HAP-1 (cell line): ENCODE data around the gene RNGTT.

ENCODE experiments used
- DNase-seq, 2 experiments: peaks; one replicate each; pipeline ENCODE4 v3.0.0-alpha.2; 2016 to 2020; ENCODE audit warnings: low spot score in 2 of 2
- H3K27me3 ChIP-seq: fragments of 250-450 bp; sonication (Bioruptor Pico); 2 replicates; pipeline ENCODE4 v1.5.1; 2020; ENCODE audit warnings: low read depth, mild to moderate bottlenecking, moderate library complexity
- H3K36me3 ChIP-seq: fragments of 250-450 bp; sonication (Bioruptor Pico); replicated peaks from 2 replicates; pipeline ENCODE4 v1.5.1; 2020; ENCODE audit warnings: mild to moderate bottlenecking
- H3K4me1 ChIP-seq: fragments of 250-450 bp; sonication (Bioruptor Pico); 2 replicates; pipeline ENCODE4 v1.5.1; 2020; ENCODE audit warnings: mild to moderate bottlenecking
- H3K4me3 ChIP-seq: fragments of 250-450 bp; sonication (Bioruptor Pico); 2 replicates; pipeline ENCODE4 v1.5.1; 2020; ENCODE audit warnings: mild to moderate bottlenecking, moderate library complexity
- H3K9me3 ChIP-seq: fragments of 250-450 bp; sonication (Bioruptor Pico); 2 replicates; pipeline ENCODE4 v1.5.1; 2020; ENCODE audit warnings: mild to moderate bottlenecking, moderate library complexity
- in situ Hi-C: fragments of 300-500 bp; cut with MboI; formaldehyde crosslinking; loops from 3 replicates; pipeline ENCODE4 v1.14.3; 2020; ENCODE audit warnings: low sequenced_read_pairs, inconsistent platforms, mixed read lengths

The RNGTT gene

DNA sequence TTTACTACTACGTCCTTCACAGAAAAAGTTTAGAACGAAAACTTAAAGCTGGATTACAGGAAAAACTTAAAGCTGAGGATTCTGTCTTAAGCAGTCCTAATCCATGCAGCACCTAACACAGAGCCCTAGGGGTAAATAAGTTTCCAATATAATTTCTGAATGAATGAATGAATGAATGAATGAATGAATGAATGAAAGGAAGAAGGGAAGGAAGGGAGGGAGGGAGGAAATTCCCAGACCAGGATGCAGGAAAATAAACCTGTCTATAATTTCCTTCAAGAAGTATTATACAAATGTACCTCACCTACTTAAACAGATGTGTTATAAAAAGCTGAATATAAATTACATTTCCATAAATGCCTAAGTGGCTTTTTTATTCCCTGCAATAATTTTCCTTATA, 83.4 kb downstream of the RNGTT start:
- no peak for DNase-seq
- Histone ChIP-seq H3K9me3 (no peaks in the 10 kb centered on the region; the same call in 1 of the 2 replicates), H3K4me1 (peaks cover 7% of the 10 kb centered on the region; the same call in 1 of the 2 replicates), H3K27me3 (no peaks in the 10 kb centered on the region), H3K4me3 (no peak overlapping the region), H3K36me3 (no peaks in the 10 kb centered on the region)
- in situ Hi-C loops, result no loop called here

DNA sequence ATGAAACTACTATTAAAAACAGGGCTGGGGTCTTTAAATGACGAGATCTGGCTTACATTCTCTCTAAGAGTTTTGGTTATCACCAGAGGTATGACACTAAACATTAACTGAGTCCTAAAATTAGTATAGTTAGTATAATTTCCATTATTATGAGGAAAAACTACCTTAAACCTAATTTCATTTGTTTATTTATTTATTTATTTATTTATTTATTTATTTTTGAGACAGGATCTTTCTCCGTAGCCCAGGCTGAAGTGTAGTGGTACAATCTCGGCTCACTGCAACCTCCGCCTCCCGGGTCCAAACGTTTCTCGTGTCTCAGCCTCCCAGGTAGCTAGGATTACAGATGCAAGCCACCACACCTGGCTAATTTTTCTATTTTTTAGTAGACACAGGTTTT, 85.5 kb downstream of the RNGTT start:
- in situ Hi-C loops, result no loop called here
- peaks cover 7% of the 10 kb centered on the region; the same call in 1 of the 2 replicates for H3K4me1 ChIP-seq
- no peak overlapping the region for H3K4me3 ChIP-seq
- H3K9me3 ChIP-seq, result no peaks in the 10 kb centered on the region
- no peak for DNase-seq
- no peaks in the 10 kb centered on the region for H3K36me3 ChIP-seq
- no peaks in the 10 kb centered on the region for H3K27me3 ChIP-seq

DNA sequence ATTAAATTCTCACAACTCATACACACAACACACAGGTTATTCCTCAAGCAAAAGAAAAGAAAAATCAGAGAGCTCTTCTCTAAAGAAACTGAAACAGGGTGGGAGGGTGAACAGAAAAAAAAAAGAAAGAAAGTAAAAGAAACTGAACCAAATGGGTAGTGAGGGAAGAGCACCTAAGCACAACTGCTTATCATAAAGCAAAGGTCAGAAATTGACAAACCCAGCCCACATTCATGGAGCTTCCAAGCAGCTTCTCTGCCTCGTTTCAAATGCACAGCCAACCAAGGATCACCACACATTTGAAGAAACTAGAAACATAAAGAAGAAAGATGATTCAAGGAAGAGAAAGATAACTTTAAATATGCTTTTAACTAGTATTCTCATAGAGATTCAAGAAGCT, 90.5 kb downstream of the RNGTT start:
- in situ Hi-C loops, result loop anchor here (25.0 kb wide), 1 partner anchor 936 kb away; no protein-coding TSS in a partner anchor
- H3K36me3 ChIP-seq, result no peaks in the 10 kb centered on the region
- peaks cover 10% of the 10 kb centered on the region; the same call in 1 of the 2 replicates for H3K4me1 ChIP-seq
- no peak overlapping the region for H3K4me3 ChIP-seq
- H3K27me3 ChIP-seq, result no peaks in the 10 kb centered on the region
- H3K9me3 ChIP-seq, result no peaks in the 10 kb centered on the region
- DNase-seq, result no peak

DNA sequence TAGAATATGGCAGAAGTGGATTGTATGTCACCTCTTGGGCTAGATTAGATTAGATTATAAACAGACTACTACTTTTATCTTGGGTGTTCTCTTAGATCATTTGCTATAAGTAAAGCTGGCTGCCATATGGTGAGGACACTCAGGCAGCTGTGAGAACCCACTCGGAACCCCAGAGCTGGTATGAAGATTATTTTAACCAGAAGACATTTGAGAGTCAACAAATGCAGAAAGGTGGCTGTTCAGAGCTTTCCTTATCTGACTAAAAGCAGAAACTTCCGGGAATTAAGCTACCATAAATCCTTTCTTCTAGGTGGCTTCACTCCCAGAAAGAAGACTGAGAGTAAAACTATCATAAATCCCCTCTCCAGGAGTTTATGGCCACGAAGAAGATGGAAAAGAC, 91.9 kb downstream of the RNGTT start:
- H3K4me1 ChIP-seq, result peaks cover 10% of the 10 kb centered on the region; the same call in 1 of the 2 replicates
- DNase-seq, result no peak
- H3K36me3 ChIP-seq, result no peaks in the 10 kb centered on the region
- in situ Hi-C loops, result loop anchor here (25.0 kb wide), 1 partner anchor 934 kb away; no protein-coding TSS in a partner anchor
- H3K4me3 ChIP-seq, result no peak overlapping the region
- H3K27me3 ChIP-seq, result no peaks in the 10 kb centered on the region
- no peaks in the 10 kb centered on the region for H3K9me3 ChIP-seq

DNA sequence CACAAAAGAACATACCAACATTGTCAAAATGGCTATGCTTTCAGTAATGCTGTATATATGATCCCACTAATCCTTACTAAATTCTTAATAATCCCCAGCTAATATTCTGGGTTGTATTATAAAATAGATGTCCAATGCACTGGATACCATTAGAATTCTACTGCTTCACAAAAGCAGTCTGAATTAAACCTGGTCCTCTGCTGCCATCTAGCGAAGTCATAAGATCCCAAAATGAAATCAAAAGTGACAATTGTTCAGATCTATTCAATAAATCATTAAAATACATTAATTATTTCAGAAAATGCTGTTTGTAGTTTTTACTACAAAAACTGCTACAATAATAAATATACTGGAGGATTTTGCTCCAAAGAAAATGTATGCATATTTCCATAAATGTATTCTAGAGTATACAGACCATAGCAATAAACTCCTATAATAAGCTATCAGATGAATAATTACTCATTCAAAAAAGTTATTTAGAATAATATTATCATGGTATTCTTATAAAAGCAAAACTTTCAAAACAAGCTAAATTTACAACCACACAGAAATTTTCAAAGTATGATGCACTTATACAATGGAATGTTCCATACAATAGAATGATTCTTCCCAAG, 92.6 kb downstream of the RNGTT start:
- Histone ChIP-seq H3K9me3 (no peaks in the 10 kb centered on the region), H3K27me3 (no peaks in the 10 kb centered on the region), H3K36me3 (no peaks in the 10 kb centered on the region), H3K4me1 (peaks cover 10% of the 10 kb centered on the region; the same call in 1 of the 2 replicates), H3K4me3 (no peak overlapping the region)
- in situ Hi-C loops, result loop anchor here (25.0 kb wide), 1 partner anchor 934 kb away; no protein-coding TSS in a partner anchor
- peak; percentile 60 to 61 for DNase-seq

DNA sequence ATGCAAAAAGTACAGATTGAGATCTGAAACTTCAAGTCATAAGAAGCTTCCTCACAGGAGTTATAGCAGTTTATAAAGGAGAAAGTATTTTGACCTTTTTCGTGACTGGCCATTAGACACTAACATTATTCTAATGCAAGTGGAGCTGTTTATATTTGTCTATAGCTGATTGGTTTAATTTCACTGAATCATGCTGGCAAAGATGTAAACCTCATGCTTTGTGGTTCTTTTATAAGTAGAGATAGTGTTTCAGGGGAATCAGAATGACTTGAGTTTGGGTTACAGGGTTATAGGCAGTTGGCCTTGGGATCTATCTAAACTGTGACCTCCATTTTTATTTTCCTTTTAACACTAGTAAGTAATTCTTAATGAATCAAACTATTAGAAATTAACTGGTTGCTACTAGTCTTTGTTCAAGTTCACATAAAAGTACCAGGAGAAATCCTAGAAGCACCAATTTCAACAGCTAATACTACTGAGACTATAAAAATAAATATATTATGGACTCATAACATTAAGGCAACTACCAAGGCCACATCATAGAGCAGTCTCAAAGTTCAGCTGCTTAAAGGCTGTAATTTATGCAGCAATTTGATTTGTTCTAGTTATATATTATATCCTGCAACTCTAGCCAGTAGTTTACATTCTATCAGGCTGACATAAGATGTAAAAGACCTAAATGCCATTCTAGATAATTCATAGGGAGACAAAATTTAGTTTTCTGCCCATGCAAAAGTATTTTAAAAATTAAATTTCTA, 94.0 kb downstream of the RNGTT start:
- H3K36me3 ChIP-seq, result no peaks in the 10 kb centered on the region
- no peaks in the 10 kb centered on the region for H3K9me3 ChIP-seq
- H3K4me3 ChIP-seq, result no peak overlapping the region
- no peaks in the 10 kb centered on the region for H3K27me3 ChIP-seq
- in situ Hi-C loops, result loop anchor here (25.0 kb wide), 1 partner anchor 932 kb away; no protein-coding TSS in a partner anchor
- peaks cover 10% of the 10 kb centered on the region; the same call in 1 of the 2 replicates for H3K4me1 ChIP-seq
- no peak for DNase-seq

DNA sequence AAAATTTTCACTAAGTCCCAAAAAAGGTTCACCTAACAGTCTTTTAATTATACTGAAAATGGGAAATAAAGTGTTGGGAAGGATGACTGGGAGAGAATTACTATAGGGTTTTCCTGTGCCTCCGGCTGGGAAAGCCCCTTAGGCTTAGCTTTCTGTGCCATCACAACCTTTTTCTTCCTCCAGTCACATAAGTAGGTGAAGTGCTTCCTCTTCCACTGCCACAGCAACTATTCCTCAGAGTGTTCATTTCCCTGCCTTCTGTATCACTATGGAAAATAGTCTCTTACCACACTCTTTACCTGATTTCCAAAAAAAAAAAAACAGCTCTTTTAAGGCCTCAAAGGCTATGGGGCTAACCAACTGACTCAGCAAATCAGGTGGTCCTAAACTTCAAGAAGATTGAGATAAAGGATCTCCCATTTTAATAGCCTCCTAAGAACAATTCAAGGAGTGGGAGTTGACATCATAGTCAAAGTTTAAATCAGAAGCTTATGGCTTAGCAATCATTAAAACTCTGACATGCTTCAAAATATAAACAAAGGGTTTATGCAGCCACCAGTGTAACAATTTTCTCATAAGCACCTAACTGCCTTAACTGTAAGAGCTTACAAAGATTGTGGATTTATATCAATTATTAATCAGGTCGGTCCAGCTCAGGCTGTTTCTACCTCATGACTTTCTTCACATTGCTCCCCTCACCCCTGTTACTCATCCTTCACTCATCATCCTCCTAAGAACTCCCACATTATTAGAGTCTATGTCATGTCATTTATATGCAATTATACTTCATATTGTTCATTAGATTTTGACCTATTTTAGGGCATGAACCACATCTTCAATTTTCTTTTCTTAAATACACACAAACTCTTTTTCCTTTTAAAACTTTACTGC, 95.3 kb downstream of the RNGTT start:
- H3K4me1 ChIP-seq, result peaks cover 10% of the 10 kb centered on the region; the same call in 1 of the 2 replicates
- in situ Hi-C loops, result loop anchor here (25.0 kb wide), 1 partner anchor 931 kb away; no protein-coding TSS in a partner anchor
- DNase-seq, result no peak

DNA sequence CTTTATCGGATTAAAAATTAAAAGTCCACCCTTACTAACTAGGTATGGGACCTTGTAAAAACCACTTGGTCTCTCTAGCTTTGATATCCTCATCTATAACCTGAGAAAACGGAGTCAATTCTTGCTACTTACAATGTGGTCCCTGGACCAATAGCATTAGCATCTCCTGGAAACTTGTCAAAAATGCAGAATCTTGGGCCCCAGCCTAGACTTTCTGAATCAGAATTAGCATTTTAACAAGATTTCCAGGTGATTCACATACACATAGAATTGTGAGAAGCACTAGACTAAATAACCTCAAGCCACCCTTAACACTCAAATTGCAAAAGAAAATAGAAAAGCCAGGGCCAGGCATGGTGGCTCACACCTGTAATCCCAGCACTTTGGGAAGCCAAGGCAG, 96.6 kb downstream of the RNGTT start:
- in situ Hi-C loops, result loop anchor here (25.0 kb wide), 1 partner anchor 930 kb away; no protein-coding TSS in a partner anchor

More for the DNA sequence above, 95.3 kb downstream of the RNGTT start:
- Histone ChIP-seq H3K27me3 (no peaks in the 10 kb centered on the region), H3K9me3 (no peaks in the 10 kb centered on the region), H3K4me3 (no peak overlapping the region), H3K36me3 (no peaks in the 10 kb centered on the region)

DNA sequence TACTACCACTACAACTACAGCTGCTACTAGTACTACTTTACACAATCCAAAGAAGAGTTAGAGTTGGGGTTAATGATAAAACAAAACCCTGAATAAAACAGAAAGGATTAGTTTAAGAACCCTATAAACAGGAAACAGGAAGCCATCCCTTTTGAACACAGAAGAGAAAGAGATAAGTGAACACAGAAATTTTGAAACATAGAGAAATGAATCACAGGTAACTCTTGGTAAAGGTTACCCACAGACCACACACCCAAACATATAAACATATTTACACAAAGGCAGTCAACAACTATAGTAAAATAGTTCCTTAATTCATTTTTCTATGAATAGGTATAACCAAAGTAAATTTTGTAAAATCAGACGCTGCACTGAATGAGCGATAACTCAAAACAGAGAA, 98.1 kb downstream of the RNGTT start:
- no peak for DNase-seq
- no peak overlapping the region for H3K4me3 ChIP-seq
- H3K36me3 ChIP-seq, result no peaks in the 10 kb centered on the region
- H3K9me3 ChIP-seq, result no peaks in the 10 kb centered on the region
- in situ Hi-C loops, result loop anchor here (25.0 kb wide), 1 partner anchor 928 kb away; no protein-coding TSS in a partner anchor
- no peaks in the 10 kb centered on the region for H3K27me3 ChIP-seq
- peaks cover 10% of the 10 kb centered on the region; the same call in 1 of the 2 replicates for H3K4me1 ChIP-seq

More for the DNA sequence above, 96.6 kb downstream of the RNGTT start:
- Histone ChIP-seq H3K4me1 (peaks cover 10% of the 10 kb centered on the region; the same call in 1 of the 2 replicates), H3K9me3 (no peaks in the 10 kb centered on the region), H3K27me3 (no peaks in the 10 kb centered on the region), H3K36me3 (no peaks in the 10 kb centered on the region), H3K4me3 (no peak overlapping the region)
- DNase-seq, result no peak

DNA sequence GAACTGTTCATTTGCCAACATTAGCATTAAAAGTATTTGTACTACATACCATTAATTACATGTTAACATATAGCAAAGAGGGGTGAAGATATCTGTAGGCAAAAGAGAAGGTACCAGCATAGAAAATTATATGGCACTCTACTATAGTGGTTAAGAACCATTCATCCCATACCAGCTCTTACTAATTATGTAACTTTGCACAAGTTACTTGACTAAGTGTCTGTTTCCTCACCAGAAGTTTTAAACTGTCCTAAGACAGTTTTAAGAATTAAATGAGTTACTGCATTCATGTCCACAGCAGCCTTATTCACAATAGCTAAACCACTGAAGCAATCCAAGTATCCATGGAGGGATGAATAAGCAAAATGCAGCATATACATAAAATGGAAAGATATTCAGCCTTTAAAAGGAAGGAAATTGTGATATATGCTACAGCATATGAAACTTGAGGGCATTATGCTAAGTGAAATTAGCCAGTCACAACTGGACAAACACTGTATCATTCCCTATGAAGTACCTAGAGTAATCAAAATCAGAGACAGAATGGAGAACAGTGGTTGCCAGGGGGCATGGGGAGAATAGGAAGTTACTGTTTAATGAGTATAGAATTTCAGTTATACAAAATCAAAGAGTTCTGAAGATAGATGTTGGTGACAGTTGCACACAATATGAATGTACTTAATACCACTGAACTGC, 98.9 kb downstream of the RNGTT start:
- H3K4me1 ChIP-seq, result peaks cover 10% of the 10 kb centered on the region; the same call in 1 of the 2 replicates
- in situ Hi-C loops, result loop anchor here (25.0 kb wide), 1 partner anchor 927 kb away; no protein-coding TSS in a partner anchor
- no peaks in the 10 kb centered on the region for H3K36me3 ChIP-seq
- no peak for DNase-seq
- no peaks in the 10 kb centered on the region for H3K9me3 ChIP-seq
- no peak overlapping the region for H3K4me3 ChIP-seq
- no peaks in the 10 kb centered on the region for H3K27me3 ChIP-seq

DNA sequence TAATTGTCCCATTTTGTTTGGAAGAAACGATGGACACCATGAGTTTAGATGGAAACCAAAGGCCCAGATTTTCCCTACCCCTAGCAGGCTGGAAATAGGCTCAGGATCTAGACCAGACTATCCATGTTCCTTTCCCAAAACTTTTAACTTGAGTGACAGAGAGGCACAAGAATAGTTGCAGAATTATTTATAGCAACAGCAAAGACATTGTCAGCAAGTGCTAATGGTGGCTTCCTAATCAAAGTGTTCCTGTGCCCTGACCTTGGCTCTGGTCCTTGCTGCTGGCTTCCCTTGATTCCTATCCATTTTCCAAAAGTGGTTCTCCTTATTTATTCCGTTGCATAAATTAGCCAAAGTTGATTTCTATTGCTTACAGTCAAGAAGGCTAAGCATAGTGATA, 103.1 kb downstream of the RNGTT start:
- DNase-seq, result no peak
- no peaks in the 10 kb centered on the region for H3K9me3 ChIP-seq
- no peaks in the 10 kb centered on the region for H3K36me3 ChIP-seq
- H3K27me3 ChIP-seq, result no peaks in the 10 kb centered on the region
- H3K4me3 ChIP-seq, result no peak overlapping the region
- in situ Hi-C loops, result loop anchor here (25.0 kb wide), 1 partner anchor 923 kb away; no protein-coding TSS in a partner anchor
- peaks cover 9% of the 10 kb centered on the region for H3K4me1 ChIP-seq

DNA sequence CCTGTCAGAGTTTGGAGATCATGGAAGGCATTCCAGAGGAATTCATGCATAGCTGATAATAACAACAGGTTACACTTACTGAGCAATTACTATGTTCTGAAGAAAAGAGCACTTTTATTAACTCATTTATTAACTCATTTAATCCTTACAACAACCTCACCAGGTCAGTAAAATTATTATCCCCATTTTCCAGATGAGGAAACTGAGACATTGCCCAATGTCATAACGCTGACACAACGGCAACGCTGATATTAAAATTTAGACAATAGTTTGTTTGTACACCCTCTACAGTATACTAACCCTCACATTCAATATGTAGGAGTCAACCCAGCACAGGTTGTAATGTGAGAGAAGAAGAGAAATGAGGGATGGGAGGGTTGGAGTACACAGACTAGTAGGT, 105.0 kb downstream of the RNGTT start:
- H3K9me3 ChIP-seq, result no peaks in the 10 kb centered on the region
- peaks cover 9% of the 10 kb centered on the region for H3K4me1 ChIP-seq
- H3K27me3 ChIP-seq, result no peaks in the 10 kb centered on the region
- no peak overlapping the region for H3K4me3 ChIP-seq
- in situ Hi-C loops, result loop anchor here (25.0 kb wide), 1 partner anchor 921 kb away; no protein-coding TSS in a partner anchor
- DNase-seq, result no peak
- no peaks in the 10 kb centered on the region for H3K36me3 ChIP-seq
